ENCODE measurements around the gene ADGRA1.

GRCh38 chr10:133072720-133073390, 14.9 kb upstream of the ADGRA1 start:
- TF ChIP-seq, protein P1, sequence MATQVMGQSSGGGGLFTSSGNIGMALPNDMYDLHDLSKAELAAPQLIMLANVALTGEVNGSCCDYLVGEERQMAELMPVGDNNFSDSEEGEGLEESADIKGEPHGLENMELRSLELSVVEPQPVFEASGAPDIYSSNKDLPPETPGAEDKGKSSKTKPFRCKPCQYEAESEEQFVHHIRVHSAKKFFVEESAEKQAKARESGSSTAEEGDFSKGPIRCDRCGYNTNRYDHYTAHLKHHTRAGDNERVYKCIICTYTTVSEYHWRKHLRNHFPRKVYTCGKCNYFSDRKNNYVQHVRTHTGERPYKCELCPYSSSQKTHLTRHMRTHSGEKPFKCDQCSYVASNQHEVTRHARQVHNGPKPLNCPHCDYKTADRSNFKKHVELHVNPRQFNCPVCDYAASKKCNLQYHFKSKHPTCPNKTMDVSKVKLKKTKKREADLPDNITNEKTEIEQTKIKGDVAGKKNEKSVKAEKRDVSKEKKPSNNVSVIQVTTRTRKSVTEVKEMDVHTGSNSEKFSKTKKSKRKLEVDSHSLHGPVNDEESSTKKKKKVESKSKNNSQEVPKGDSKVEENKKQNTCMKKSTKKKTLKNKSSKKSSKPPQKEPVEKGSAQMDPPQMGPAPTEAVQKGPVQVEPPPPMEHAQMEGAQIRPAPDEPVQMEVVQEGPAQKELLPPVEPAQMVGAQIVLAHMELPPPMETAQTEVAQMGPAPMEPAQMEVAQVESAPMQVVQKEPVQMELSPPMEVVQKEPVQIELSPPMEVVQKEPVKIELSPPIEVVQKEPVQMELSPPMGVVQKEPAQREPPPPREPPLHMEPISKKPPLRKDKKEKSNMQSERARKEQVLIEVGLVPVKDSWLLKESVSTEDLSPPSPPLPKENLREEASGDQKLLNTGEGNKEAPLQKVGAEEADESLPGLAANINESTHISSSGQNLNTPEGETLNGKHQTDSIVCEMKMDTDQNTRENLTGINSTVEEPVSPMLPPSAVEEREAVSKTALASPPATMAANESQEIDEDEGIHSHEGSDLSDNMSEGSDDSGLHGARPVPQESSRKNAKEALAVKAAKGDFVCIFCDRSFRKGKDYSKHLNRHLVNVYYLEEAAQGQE (IDR thresholded peaks at IDR 0.05; ENCODE audit: low read depth): no peak
- no peak for TF ChIP-seq MAX (IDR thresholded peaks at IDR 0.05)
- no peak for TF ChIP-seq RAD21 (IDR thresholded peaks at IDR 0.05; ENCODE audit: low read depth)
- TF ChIP-seq TEAD4 (IDR thresholded peaks at IDR 0.05): no peak
- TF ChIP-seq CREB1 (IDR thresholded peaks at IDR 0.05; ENCODE audit: low read depth): no peak
- no peak for TF ChIP-seq EP300 (IDR thresholded peaks at IDR 0.05; ENCODE audit: borderline replicate concordance)
- no peak for TF ChIP-seq CEBPB (IDR thresholded peaks at IDR 0.05)
- no peak for TF ChIP-seq YY1 (IDR thresholded peaks at IDR 0.05; ENCODE audit: low read depth)
- no peak for TF ChIP-seq NFIC (IDR thresholded peaks at IDR 0.05)
- no peak for TF ChIP-seq TCF12 (IDR thresholded peaks at IDR 0.05; ENCODE audit: low read depth)
- TF ChIP-seq TAF1 (IDR thresholded peaks at IDR 0.05; ENCODE audit: low read depth): no peak
- no peak for TF ChIP-seq EGR1 (IDR thresholded peaks at IDR 0.05)
- TF ChIP-seq, protein P2, sequence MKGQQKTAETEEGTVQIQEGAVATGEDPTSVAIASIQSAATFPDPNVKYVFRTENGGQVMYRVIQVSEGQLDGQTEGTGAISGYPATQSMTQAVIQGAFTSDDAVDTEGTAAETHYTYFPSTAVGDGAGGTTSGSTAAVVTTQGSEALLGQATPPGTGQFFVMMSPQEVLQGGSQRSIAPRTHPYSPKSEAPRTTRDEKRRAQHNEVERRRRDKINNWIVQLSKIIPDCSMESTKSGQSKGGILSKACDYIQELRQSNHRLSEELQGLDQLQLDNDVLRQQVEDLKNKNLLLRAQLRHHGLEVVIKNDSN (IDR thresholded peaks at IDR 0.05): no peak
